DMS 273 treated with DMSO at 0.1 percent for 48 hours (cell line): ENCODE measurements around the gene BACH2.
A peak's percentile ranks its signal among the peaks of the same experiment; 100 is the strongest.
"Not testable (repeated sequence)": the region's sequence is repeated elsewhere in the genome, so short reads cannot be mapped to it uniquely, and the experiment has no call there.

Source experiments
- DNase-seq: peaks from one replicate; lab custom pipeline; 2025; lab: John Stamatoyannopoulos, UW

Gene BACH2

GRCh38 chr6:90183587-90184333 is 112.9 kb downstream of the BACH2 start:
- no peak for DNase-seq

- DNase-seq: no peak
These were observed 116.1 kb downstream of the BACH2 start for GRCh38 chr6:90180526-90180925.

DNA sequence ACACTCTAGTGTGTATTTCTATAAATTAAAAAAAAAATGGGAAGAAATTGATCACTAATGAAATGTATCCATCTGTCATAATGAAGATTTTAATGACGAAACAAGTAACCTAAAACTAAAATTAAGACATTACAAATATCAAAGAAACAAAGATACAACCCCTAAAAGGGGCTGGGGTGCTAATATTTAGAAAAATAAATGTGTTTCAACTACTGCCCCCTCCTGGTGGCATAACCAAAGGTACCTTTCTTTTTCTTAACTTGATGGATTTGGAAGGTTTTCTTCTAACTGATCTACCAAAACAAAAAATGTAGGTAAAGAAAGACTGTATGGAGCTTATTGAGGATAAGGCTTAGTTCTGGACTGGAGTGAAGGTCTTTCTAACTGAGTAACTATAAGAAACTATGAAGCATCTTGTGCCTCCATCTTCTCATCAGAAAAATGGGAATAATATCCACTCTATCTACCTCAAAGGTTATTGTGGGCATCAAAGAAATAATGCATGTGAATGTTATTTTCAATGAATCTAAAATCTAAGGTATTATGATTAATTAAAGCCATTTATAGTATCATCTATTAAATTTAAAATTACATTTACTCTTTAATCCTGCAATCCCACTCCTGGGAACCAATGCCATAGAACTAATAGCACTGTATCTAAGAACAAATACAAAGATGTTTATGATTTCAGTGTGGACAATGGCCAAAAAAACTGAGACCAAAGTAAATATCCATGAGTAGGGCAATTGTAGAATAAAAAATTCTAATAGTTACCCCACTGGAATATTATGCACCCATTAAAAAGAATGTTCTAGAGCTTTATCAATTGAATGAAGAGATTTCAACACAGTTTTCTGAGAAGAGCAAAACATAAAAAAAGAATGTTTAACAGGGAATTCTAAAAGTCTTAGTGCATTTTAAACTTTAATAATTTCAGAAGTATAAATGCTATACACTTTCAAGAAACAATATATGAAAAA is 117.2 kb downstream of the BACH2 start:
- DNase-seq: no peak

DNA sequence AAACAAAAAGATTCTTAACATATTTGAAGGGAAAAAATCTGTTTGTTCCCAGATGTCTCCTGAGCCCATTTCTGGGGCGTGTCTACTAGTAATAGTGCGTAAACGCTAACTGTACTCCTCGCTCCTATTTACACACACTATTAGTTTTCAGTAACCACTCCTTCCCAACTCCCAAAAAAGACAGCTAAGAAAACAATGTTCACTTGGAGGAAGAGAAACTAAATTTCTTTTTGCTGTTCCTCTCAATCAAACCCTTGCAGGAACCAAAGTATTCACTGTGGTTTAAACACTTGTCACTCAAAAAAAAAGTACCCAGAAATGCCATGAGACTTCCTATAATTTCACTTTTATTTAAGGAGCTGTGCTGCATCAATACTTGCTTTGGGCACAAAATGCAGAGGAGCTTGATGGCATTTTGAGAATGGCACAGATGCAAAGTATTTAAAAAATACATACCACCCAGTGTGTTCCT is 118.2 kb downstream of the BACH2 start:
- DNase-seq: no peak

DNA sequence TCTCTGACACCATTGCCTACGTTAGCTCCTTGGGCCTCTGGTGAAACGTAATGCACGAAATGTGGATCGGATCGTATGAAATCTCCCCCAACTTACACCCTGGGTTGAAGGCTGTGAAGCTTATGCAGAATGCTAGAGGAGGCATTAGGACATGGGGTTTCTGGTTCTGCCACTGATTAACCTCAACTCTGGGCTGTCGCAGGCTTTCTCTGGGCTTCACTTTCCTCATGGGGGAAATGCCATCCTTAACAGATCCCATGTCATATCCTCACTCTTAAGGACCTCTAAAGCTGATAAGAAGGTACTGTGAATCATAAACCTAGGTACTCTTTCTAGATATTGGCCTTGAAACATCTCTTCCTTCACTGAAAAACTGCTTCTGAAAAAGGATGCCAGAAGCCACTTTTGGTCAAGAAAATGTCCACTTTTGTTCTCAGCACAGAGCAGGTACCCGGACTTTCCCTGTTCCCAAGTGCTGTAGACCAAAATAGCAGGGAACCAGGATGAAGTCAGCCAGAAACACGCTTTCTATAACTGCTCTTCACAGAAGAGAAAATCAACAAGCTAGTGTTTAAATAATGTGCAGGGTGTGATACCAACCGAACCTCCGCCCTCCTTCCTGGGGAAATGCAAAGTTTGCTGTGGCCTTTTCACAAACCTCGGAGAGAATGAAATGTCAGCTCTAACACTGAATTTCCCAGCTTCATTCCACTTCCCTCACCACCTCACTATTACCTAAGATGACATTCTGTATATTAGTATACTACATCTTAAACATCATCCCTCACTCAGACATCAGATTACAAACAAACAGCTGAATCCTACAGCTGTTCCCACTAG is 118.9 kb downstream of the BACH2 start:
- DNase-seq: no peak

DNA sequence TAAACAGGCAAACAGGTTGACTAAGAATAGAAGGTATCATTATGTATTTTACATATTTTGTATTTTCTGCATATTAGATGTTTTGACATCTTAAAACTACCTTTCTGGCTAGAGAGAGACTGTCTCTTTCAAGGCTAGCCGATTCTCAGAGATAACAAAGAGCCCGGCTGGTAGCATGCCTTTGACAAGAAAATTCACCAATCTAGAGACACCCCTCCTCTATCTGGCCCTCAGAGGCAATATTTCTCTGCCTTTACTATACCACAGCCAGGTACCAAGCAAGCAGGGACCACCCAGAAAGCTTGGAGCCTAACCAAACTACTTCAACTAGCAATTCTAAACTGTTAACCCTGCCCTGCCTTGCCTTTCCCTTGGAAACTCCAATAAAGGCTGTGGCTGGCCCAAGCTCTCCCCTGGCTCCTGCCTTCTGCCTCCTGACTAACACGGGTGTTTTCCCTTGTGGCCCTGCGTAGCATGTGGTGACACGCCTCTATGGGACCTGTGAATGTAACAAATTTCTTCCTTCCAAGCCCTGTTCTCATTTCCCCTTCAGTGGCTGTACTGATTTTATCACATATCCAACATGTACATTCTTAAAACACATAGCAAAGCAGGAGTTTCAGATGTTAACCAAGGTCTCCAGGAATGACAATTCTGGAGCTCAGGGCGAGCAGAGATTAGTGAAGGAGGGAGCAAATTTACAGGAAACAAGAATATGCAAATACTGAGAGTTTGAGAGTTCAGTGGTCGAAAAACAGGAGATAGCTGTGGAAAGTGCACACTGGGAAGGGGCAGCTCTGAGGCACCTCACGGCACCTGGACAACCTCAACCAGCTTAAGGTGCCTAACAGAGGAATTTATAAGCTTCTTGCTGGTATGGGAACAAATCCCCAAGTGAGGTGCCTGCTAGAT is 120.8 kb downstream of the BACH2 start:
- DNase-seq: no peak

- DNase-seq: no peak
These were observed 123.2 kb downstream of the BACH2 start for GRCh38 chr6:90173262-90173925.

GRCh38 chr6:90170601-90171000 is 126.0 kb downstream of the BACH2 start:
- no peak for DNase-seq

DNA sequence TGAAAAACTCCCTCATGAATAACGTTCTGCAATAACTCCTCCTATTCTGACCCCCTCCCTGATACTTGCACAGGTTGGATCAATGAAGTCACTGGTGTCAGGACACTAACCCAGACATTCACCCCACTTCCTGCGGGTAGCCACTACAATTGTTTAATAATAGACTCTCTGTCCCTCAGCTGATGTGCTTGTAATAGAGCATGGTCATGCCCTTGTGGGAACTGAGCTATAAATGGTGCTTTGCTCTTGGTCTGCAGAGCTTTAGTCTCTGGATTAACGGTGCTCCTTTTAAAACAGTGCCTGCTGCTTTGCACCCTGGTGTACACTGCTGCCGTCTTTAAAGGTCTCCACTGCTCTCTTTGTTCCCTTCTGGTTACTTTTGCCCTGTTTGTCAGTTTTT is 127.3 kb downstream of the BACH2 start:
- DNase-seq: no peak

DNA sequence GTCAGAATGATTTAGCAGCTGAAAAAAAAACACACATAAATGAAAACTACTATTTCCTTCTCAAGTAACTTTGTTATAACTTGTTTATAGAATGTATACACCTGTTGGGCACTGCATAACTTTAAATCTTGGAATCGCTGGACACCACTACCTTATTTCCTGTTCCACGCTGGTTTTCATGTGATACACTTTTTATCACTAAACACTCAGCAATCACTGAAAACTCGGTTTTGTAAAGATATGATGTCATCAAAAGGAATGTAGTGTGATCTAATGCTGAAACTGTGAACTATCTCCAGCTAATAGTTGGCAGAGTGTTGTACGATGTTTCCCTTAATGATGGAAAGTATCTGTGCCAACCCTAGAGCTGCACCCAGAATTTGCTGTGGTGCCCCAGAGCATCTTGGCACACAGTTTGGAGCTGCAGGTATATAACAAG is 127.9 kb downstream of the BACH2 start:
- DNase-seq: no peak

- no peak for DNase-seq
These were observed 128.9 kb downstream of the BACH2 start for GRCh38 chr6:90167514-90168379.

DNA sequence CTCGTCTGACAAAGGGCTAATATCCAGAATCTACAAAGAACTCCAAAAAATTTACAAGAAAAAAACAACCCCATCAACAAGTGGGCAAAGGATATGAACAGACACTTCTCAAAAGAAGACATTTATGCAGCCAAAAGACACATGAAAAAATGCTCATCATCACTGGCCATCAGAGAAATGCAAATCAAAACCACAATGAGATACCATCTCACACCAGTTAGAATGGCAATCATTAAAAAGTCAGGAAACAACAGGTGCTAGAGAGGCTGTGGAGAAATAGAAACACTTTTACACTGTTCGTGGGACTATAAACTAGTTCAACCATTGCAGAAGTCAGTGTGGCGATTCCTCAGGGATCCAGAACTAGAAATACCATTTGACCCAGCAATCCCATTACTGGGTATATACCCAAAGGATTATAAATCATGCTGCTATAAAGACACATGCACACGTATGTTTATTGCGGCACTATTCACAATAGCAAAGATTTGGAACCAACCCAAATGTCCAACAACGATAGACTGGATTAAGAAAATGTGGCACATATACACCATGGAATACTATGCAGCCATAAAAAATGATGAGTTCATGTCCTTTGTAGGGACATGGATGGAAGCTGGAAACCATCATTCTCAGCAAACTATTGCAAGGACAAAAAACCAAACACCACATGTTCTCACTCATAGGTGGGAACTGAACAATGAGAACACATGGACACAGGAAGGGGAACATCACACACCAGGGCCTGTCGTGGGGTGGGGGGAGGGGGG is 130.3 kb downstream of the BACH2 start:
- DNase-seq: not testable (repeated sequence)

- DNase-seq: no peak
These were observed 133.8 kb downstream of the BACH2 start for GRCh38 chr6:90162648-90163387.

DNA sequence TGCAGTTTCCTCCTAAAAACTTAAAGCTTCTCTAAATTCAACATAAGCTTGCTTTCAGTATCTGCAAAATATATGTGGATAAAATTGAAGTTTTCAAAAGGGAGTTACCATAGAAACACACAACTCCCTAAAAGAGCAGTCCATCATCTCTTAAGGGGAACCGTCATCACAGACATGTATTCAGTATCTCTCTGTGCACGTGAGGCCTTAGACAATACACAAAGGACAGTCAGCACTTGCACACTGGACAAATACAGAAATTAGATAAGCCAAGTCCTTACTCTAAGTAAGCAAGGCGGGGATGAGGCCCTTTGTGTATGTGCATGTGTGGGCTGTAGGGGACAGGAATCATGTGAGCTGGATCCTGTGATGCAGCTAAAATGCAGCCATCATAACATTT is 136.6 kb downstream of the BACH2 start:
- DNase-seq: no peak

DNA sequence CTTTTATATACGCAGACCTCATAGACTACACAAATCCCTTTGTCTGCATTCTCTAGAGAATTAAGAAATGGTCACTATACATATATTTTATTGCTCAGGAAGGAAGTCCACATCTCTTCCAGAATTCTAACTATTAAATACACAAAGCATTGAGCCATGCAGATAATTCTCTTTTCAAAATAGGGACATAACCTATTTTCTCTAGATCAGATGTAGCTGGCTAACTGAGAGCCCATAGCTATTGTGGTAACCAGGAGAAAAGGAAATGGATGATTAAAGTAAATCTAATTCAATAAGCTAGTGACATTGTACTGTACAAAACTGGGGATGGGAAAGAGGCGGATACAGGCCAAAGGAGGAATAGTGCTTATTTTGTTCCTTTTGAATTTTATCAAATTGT is 137.2 kb downstream of the BACH2 start:
- DNase-seq: no peak

- DNase-seq: no peak
These were observed 137.7 kb downstream of the BACH2 start for GRCh38 chr6:90158936-90159335.

- DNase-seq: peak; percentile 6
These were observed 139.2 kb downstream of the BACH2 start for GRCh38 chr6:90157441-90157840.

GRCh38 chr6:90156861-90157260 is 139.8 kb downstream of the BACH2 start:
- DNase-seq: no peak
